Stimulated activated CD8-positive, alpha-beta memory T cell treated with anti-CD3 and anti-CD28 coated beads, Interleukin-12 subunit alpha, Interleukin-12 subunit beta, amount 100 ng/mL, for 24 hours (primary cell): Measurements from ENCODE around the gene EIPR1.
"Not testable (repeated sequence)": the region's sequence is repeated elsewhere in the genome, so short reads cannot be mapped to it uniquely, and the experiment has no call there.

ENCODE experiments used
- DNase-seq: peaks from one replicate; pipeline ENCODE4 v3.0.0-alpha.2; 2020; ENCODE audit errors: extremely low read depth

Gene EIPR1

GRCh38 chr2:3193443-3194330 is 183.9 kb downstream of the EIPR1 start:
- no peak for DNase-seq

GRCh38 chr2:3192920-3193319 is 184.7 kb downstream of the EIPR1 start:
- DNase-seq = no peak

DNA sequence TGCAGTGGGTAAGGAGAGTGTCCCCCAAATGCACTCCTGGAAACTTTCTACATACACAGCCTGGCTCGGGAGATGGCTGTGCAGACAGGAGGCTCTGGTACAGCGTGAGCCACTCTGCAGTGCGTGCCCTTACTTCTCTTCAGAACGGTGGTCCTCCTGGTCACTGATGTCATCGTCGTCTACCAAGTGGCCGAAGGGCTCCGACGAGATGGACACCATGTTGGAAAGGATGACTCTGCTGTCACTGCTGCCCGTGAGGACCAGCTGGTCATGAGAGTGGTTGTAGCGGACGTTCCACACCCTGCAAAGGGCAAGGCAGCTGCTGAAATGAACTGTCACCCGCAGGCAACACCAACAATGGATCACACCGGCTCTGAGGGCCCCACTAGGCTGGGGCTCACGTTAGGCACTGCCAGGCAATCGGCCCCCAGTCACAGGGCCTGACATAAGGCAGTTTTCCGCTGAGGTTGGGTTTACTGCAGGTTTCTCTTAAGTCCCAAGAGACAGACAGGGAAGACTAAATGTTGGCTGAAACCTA is 185.3 kb downstream of the EIPR1 start:
- DNase-seq = no peak

- no peak for DNase-seq
These were observed 187.7 kb downstream of the EIPR1 start for GRCh38 chr2:3189961-3190360.

GRCh38 chr2:3189076-3189591 is 188.5 kb downstream of the EIPR1 start:
- DNase-seq = no peak

- DNase-seq = no peak
These were observed 189.1 kb downstream of the EIPR1 start for GRCh38 chr2:3188405-3188946.

DNA sequence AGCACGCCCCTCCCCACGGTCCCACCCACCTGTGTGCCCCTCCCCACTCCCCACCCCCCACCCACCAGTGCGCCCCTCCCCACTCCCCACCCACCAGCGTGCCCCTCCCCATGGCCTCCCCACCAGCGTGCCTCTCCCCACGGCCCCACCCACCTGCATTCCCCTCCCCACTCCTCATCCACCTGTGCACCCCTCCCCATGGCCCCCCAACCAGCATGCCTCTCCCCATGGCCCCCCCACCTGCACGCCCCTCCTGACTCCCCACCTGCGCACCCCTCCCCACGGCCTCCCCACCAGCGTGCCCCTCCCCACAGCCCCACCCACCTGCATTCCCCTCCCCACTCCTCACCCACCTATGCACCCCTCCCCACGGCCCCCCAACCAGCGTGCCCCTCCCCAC is 190.2 kb downstream of the EIPR1 start:
- no peak for DNase-seq

GRCh38 chr2:3186766-3187165 is 190.9 kb downstream of the EIPR1 start:
- DNase-seq = no peak

- DNase-seq = no peak
These were observed 191.7 kb downstream of the EIPR1 start for GRCh38 chr2:3185910-3186309.

DNA sequence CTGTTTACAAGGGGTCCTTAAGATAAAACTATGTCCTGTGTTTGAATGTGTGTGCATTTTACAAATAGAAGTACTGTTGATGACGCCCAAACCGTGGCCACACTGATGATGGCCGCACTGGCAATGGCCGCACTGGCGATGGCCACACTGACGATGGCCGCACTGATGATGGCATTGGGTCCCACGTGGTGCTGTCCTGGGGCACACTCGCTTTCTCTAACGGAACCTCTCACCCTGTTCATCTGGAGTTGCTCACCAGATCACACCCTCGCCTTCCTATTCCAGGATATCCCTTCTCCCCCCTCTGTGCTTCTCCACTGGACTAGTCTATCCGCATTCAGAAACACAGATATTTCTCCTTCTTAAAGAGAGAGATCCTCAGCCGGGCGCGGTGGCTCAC is 192.4 kb downstream of the EIPR1 start:
- DNase-seq = no peak

DNA sequence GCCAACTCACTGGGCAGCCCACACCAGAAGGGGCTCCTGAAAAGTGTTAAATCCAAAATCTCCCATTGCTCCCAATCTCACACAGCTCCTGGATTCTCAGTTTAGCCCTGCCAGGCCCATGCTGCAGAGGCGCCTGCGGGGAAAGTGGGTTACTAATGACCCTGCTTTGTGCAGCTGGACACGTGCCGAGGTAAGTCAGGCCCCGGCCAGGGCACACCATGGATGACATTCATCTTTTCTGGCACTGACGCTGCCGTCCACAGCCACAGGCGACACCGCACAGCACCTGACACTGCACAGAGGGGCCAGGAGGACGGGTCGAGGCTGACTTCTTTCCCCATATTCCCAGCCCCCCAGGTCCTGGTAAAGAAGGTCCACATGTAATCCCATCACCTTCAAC is 193.5 kb downstream of the EIPR1 start:
- no peak for DNase-seq

DNA sequence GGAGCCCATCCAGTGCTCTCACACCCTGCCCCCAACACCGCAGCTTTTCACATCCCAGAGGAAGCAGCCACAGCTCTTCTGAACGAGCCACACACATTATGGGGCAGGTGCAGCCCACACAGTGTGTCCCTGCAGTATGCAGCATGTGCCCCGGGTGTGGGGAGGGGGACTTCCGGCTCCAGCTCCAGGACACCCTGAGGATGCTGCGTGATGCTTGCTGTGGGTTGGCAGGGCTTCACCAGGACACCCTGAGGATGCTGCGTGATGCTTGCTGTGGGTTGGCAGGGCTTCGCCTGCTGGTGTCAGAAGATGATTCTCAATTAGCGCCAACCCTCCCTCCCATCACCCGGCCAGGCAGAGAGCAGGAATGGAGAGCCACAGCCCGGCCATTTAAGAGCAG is 193.9 kb downstream of the EIPR1 start:
- no peak for DNase-seq

GRCh38 chr2:3182848-3183247 is 194.8 kb downstream of the EIPR1 start:
- no peak for DNase-seq

DNA sequence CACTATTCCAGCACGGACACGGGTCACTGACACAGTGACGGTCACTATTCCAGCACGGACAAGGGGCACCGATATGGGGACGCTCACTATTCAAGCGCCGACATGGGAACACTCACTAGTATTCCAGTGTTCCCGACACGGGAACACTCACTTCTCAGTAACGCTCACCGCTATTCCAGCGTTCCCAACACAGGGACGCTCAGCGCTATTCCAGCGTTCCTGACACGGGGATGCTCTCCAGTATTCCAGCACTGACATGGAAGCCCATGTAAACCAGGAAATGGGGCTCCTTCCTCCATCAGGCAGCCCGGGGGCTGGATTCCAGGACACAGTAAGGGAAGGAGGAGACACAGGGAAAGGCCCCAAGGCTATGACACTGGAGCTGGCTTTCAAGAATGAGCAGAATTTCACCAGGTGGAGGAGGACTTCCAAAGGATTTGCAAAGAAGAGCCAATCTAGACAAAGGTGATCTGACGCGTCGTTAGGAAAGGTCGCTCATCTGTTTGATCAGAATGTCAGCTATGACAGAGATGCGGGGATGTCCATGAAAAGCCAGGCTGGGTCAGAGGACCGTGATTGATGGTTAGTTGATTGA is 196.1 kb downstream of the EIPR1 start:
- DNase-seq = no peak

GRCh38 chr2:3180909-3181221 is 196.8 kb downstream of the EIPR1 start:
- not testable (repeated sequence) for DNase-seq

- DNase-seq = no peak
These were observed 197.3 kb downstream of the EIPR1 start for GRCh38 chr2:3180082-3180908.

DNA sequence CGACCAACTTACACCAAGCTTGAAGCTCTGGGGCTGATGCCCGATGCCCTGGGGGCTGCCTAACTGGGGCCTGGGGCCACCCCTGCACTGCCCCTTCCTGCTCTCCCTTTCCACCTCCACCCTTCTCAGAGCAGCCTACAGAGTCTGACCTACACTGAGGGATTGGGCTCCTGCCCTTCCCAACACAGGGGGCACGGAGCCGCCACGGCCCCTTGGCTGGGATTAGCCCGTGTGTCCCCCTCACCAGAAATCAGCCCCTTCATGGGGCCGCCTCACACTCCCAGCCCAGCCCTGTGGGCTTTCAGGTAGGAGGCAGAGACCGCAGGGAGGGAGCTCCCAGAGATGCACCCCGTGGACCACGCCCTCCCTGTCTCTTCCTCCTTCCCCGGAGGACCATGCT is 198.0 kb downstream of the EIPR1 start:
- DNase-seq = no peak

- no peak for DNase-seq
These were observed 198.4 kb downstream of the EIPR1 start for GRCh38 chr2:3179208-3179607.

- no peak for DNase-seq
These were observed 199.0 kb downstream of the EIPR1 start for GRCh38 chr2:3178578-3179031.

- DNase-seq = no peak
These were observed 199.6 kb downstream of the EIPR1 start for GRCh38 chr2:3177891-3178577.

GRCh38 chr2:3176869-3177255 is 200.8 kb downstream of the EIPR1 start:
- no peak for DNase-seq
